Kasumi-1 (cell line): ENCODE data around the gene SLC39A10.

Experiments used
- DNase-seq, 2 experiments: peaks; one replicate each; lab custom pipeline; 2025; lab: John Stamatoyannopoulos, UW

SLC39A10 gene

GRCh38 chr2:195671563-195671962 is 14.5 kb downstream of the SLC39A10 start:
- no peak for DNase-seq

GRCh38 chr2:195672674-195673073 is 15.6 kb downstream of the SLC39A10 start:
- DNase-seq: peak in 1 of 2 experiments; percentile 42

DNA sequence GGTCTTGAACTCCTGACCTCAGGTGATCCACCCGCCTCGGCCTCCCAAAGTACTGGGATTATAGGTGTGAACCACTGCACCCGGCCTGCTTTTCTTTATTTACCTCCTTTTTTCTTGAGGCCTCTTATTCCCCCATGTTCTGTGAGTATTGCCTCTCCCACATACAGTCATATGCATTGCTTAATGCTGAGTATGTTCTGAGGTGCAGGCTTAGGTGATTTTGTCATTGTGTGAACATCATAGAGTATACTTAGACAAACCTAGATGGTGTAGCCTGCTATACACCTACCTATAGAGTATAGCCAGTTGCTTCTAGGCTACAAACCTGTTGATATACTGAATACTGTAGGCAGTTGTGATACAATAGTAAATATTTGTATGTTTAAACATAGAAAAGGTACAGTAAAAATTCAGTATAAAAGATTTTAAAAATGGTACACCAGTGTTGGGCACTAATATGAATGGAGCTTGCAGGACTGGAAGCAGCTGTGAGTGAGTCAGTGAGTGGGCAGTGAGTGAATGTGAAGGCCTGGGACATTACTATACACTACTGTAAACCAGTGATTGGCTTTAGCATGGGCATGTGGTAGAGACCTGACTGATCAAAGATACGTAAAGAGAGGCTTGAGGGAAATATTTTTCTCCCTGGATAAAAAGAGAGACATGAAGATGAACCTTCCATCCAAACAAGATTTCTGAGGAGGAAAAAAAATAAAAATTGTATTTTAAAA is 17.6 kb downstream of the SLC39A10 start:
- DNase-seq: no peak

DNA sequence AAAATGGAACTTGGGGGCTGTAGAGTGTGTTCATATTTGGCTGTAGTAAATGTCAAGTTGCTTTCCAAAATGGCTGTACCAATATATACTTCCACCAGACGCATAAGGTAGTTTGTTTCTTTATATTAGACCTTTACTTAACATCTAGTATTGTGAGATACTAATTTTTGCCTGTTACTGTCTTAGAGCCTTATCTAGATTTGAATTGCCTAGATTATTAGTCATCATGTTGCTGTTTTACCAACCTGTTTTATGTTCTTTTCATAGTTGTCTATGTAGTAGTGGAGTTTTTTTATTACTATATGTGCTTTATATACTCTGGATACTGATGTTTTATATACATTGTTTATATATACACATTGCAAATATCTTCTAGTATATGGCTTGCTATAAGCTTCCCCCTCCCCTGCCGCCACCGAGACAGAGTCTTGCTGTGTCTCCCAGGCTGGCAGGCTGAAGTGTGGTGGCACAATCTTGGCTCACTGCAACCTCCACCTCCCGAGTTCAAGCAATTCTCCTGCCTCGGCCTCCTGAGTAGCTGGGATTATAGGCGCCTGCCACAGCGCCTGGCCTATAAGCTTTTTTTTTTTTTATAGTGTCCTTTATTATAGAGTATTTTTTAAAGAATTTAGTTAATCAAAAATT is 18.9 kb downstream of the SLC39A10 start:
- DNase-seq: no peak

DNA sequence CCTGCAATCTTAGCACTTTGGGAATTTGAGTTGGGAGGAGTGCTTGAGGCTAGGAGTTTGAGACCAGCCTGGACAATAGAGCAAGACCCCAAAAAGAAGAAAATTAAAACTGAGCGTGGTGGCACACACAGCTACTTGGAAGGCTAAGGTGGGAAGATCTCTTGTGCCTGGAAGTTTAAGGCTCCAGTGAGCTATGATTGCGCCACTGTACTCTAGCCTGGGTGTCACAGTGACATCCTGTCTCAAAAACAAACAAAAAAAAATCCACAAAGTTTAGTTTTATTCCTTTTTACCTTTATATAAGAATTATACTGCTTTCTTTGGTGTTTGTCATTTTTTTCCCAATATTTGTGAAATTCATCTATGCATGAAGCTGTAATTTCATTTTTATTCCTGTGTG is 20.3 kb downstream of the SLC39A10 start:
- no peak for DNase-seq

DNA sequence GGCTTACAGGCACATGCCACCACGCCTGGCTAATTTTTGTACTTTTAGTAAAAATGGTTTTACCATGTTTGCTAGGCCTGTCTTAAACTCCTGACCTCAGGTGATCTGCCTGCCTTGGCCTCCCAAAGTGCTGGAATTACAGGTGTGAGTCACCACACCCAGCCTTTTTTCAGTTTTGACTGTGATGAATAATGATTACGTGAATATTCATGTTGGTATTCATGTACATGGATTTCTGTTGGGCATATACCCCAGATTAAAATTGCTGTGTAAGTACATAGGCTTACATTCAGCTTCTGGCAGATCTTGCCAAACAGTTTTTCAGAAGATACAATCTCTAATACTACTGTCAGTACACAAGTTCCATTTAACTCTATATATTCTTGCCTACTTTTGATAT is 20.9 kb downstream of the SLC39A10 start:
- no peak for DNase-seq

- DNase-seq: no peak
Observed at GRCh38 chr2:195682077-195682476, 25.1 kb downstream of the SLC39A10 start.

DNA sequence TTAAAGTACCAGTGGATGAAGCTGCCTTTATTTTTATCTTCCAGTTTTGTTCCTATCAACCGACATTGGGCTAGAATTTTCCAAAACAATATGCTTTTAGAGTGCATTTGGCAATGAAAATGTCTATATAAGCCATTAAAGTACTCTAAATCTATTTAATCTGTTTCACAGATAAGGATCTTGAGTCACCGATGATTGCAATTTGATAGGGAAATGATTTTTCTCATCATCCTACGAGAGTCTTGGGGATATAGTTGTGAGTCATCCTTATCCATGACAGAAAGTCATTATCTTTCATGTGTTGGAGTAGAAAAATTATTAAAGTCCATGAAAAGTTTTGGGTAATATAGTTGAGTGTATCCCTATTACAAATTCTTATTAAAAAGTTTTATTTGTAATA is 26.1 kb downstream of the SLC39A10 start:
- DNase-seq: no peak

DNA sequence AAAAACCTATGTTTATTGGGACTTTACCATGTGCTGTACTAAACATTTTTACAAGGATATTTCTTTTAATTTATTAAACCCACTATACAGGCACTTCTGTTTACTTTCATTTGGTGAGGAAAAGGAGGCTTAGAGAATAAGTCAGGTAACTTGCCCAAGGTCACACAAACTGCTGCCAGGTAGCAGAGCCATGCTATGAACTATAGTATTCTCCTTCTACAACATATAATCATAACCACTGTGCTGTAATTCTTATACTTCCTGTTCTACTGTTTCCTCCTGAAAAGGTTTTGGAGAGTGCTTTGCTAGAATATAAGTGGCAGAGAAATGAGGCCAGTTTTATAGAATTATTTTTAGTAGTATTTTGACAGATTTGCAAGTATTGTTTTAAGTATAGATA is 29.5 kb downstream of the SLC39A10 start:
- DNase-seq: peak; percentile 59 to 69

DNA sequence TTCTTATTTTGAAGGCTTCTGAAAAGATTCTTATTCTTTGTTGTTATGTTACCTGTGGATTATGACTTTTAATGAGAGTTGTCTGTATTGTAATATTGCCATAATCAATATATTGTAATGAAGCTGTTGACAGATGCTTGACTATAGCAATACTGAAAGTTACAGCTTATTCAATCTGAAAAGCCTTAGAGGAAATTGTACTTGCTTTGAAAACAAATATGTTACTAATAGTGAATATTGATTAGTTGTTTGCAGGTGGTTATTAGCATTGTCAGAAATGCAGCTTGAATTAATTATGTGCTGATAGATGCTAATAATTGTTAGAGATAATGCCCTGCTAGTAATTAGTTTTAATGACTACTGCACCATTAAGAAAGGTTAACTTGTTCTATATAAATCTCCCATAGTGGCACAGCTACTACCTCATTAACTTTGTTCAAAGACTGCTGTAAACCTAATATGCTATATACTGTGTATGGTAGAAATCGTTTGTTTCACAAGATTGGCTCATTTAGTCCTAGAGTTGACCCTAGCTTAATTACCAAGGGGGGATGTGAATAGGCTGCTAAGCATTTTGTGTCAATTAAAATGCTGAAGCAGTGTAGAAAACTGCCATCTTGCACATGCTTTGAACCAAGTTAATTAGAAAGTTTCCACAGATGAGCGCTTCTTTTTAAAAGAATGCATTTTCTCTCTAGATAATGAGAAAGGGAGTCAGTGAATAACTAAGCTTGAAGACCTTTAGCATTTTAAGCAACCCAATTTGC is 30.5 kb downstream of the SLC39A10 start:
- DNase-seq: no peak

DNA sequence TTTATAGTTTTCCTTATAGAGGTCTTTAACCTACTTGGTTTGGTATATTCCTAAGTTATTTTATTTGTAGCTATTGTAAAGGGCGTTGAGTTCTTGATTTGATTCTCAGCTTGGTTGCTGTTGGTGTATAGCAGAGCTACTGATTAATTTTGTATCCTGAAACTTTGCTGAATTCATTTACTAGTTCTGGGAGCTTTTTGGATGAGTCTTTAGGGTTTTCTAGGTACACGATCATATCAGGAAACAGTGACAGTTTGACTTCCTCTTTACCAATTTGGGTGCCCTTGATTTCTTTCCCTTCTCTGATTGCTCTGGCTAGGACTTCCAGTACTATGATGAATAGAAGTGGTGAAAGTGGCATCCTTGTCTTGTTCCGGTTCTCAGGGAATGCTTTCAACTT is 35.5 kb downstream of the SLC39A10 start:
- DNase-seq: peak; percentile 57 to 58

GRCh38 chr2:195694553-195694952 is 37.5 kb downstream of the SLC39A10 start:
- DNase-seq: no peak

DNA sequence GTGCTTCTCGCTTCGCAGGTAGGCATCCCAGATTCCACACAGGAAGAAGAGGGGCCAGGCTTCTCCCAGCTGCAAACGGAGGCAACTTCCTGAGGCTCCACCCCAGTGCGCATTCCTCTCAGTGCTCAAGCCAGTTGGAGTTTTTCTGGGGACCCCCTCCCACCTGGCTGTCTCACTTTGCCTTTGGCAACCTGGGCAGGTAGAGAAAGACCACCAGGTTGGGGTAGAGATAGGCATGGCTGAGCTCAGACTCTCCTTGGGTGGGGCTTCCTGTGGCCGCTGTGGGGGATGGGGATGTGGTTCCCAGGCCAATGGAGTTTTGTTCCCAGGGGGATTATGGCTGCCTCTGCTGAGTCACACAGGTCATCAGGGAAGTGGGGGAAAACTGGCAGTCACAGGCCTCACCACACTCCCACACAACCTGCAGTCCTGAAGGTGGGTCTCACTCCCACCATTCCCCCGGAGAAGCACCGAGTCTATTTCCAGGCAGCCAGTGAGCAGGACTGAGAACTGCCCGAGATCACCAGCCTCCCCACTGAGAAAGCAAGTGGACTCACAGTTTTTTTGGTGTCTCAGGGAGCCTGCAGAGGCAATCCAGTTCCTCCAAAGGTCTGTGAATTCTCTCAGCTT is 38.1 kb downstream of the SLC39A10 start:
- no peak for DNase-seq

GRCh38 chr2:195696012-195696411 is 39.0 kb downstream of the SLC39A10 start:
- no peak for DNase-seq

GRCh38 chr2:195697681-195698220 is 40.7 kb downstream of the SLC39A10 start:
- DNase-seq: no peak

DNA sequence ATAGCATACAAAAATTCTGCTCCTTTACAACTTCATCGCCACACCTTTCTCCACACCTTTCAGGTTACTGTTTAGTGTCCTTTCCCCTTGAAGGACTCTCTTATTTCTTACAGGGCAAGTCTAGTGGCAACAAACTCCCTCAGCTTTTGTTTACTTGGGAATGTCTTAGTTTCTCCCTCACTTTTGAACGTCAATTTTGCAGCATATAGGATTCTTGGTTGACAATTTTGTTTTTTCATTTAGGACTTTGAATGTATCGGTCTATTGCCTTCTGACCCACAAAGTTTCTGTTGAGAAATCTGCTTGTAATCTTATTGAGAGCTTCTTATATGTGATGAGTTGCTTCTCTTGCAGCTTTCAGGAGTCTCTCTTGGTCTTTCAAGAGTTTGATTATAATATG is 43.5 kb downstream of the SLC39A10 start:
- DNase-seq: no peak

DNA sequence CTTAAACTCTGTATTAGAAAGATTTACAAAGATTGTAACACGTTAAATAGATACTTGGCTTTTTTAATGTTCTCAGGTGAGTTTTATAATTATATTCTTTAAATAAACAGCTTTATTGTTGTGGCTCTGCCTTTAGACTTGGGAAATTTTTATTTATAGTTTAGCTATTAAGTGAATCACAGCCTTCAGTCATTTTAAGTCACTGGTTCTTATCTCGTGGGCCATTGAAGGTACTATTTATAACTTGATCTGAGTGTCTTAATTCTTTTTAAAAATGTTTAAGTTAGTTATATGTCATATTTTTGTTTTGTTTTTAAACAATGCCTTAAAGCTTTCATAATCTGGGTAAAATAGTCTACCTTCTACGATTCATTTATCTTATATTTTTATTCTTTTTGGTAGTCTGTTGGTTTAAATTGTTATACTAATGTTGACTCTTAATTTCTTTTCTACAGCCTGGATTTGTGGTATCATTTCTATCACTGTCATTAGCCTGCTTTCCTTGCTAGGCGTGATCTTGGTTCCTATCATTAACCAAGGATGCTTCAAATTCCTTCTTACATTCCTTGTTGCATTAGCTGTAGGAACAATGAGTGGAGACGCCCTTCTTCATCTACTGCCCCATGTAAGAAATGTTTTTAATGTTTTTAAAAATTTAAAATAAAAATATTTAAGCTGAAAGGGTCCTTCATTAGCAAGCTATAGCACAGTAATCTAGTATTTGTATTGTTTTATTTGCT is 49.3 kb downstream of the SLC39A10 start:
- no peak for DNase-seq

DNA sequence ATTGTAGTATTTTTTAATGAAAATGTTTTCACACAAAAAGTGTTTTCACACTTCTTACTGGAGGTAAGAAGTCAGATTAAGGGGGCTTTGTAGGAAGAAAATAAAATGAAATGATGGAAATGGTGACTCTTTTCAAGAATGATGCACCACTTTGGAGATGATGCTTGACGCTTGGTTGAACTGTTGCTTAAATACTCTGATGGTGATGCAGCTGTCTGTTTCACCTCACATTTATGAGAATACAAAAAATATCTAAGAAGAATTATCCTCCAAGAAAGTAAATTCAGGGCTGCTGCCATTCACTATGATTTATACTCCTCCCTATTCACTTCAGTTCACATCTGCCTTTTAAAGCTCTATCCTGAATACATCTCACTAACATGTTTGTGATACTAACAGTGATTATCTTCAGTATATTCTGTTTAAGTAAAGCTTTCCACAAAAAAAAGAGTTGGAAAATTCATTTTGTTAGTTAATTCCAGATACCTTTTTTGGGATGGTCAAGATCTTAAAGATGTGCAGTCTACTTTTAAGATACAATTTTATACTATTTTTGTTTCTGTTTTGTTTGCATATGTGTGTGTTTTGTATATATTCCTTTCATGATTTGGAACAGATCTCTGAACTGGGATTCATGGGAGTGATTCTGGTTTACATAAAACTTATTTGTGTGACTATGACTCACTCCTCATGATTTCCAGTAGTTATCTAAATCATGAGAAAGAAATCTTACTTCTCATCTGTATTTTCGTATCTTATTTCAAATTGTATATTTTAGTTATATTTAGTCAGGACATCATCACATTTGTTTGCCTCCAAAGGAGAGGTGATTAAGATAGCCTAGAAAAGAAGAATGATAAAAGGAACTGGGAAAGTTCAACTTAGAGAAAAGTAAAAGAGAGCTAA is 53.1 kb downstream of the SLC39A10 start:
- DNase-seq: no peak

GRCh38 chr2:195711478-195711877 is 54.5 kb downstream of the SLC39A10 start:
- DNase-seq: no peak

GRCh38 chr2:195716466-195716865 is 59.4 kb downstream of the SLC39A10 start:
- no peak for DNase-seq

GRCh38 chr2:195721042-195721441 is 64.0 kb downstream of the SLC39A10 start:
- no peak for DNase-seq
